Left ventricle myocardium inferior (tissue), 1 donor: Measurements from ENCODE around the gene ADPRH. TPM values are rescaled to one million over a fixed set of nuclear protein-coding genes. Genes with fewer than 3 reads are reported as not detected.
A peak's percentile ranks its signal among the peaks of the same experiment; 100 is the strongest.

Experiments
- DNase-seq: peaks from one replicate; pipeline ENCODE4 v3.0.0-alpha.2; 2020
- H3K27ac ChIP-seq: fragments of 200-600 bp; replicated peaks from 2 replicates; pipeline ENCODE4 v1.8.0; 2021
- H3K27me3 ChIP-seq: fragments of 200-600 bp; 2 replicates; pipeline ENCODE4 v1.8.0; 2021; ENCODE audit warnings: low read depth
- H3K36me3 ChIP-seq: fragments of 200-600 bp; 2 replicates; pipeline ENCODE4 v1.8.0; 2021
- H3K4me1 ChIP-seq: fragments of 200-600 bp; 2 replicates; pipeline ENCODE4 v1.8.0; 2021
- H3K4me3 ChIP-seq: fragments of 200-600 bp; 2 replicates; pipeline ENCODE4 v1.8.0; 2021; ENCODE audit warnings: mild to moderate bottlenecking, moderate library complexity
- H3K9me3 ChIP-seq: fragments of 200-600 bp; replicated peaks from 2 replicates; pipeline ENCODE4 v1.8.0; 2021
- intact Hi-C: fragments of 100-400 bp; cut with micrococcal nuclease; formaldehyde crosslinking; loops from one replicate; pipeline ENCODE4 v1.11.0; 2022
- long read RNA-seq: library from polyadenylated mRNA; unstranded; transcript quantifications from one replicate; pipeline ENCODE4 v2.0.0, GENCODE V29; 2021
- total RNA-seq: library from RNA; stranded (reverse); fragmentation: NEBNext Ultra II Directional; extraction: Animal tissue kit (Norgen Biotek cat#: 25700); gene quantifications from one replicate; pipeline ENCODE4 v1.2.1, GENCODE V29; 2021
- TF ChIP-seq, protein P1 (sequence below): fragments of 200-600 bp; IDR thresholded peaks from 2 replicates; pipeline ENCODE4 v1.8.0; 2021; ENCODE audit warnings: antibody characterized with exemption, mild to moderate bottlenecking, borderline replicate concordance
- donor health status: DM: no; HTN: yes; CAD: no; lungs with severe emphysema.

ADPRH gene
- 9.8 TPM for total RNA-seq
- long read RNA-seq, transcript ADPRH-205 (4 exons, 1,501 nt): minor isoform, 17 of 43 reads
- long read RNA-seq, transcript ADPRH-201 (5 exons, 3,439 nt): major isoform, 21 of 43 reads
- long read RNA-seq, partial matches to known transcripts: 0 of 43 reads
- long read RNA-seq, other reads (novel, unspliced or antisense): 3 of 43 reads

DNA sequence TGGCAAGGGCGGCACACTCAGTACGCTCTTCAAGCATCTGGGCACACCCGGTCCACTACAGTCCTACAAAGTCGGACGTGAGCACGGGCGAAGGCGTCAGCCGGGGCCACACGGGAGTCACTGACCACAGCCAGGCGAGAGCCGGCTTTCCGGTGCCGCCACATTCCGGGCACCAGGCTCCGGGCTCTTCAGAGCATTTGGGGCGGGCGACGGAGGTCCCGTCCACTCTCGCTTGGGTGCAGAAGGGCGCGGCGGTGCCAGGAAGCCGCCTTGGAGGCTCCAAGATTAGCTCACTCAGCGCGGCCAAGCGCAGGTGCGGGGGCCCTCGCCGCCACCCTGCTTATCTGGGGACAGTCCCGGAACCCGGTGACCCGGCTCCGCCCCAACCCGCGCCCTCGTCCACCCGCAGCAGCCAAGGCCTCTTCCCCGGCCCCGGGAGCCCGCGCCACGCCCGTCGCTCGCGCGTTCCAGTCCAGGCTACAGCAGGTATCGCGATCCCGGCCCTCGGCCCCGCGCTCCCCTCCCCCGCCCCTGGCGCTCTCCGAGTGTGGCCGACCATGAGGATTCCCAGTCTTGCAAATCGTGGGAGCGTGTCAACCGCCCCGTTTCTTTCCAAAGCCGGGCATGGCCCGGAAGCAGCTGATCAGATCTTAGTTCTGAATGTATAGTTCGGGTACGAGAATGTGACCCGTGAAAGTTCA, at the start of gene ADPRH:
Gene ADPRH (plus strand): TSS at position 127 of the 701 bp plus-strand sequence. CDS start 2,678 bp downstream, outside the sequence.
- Histone ChIP-seq H3K36me3 (peaks cover 4% of the 10 kb centered on the region), H3K27me3 (no peaks in the 10 kb centered on the region), H3K9me3 (no peaks in the 10 kb centered on the region), H3K27ac (peak within 1 kb of the TSS; percentile 97), H3K4me1 (peaks cover 25% of the 10 kb centered on the region), H3K4me3 (peak within 1 kb of the TSS; percentile 72)
- intact Hi-C loops: loop anchor here (5.0 to 10.0 kb wide), 2 partner anchors 68 to 95 kb away; partner anchors contain the start of gene COX17
- TF ChIP-seq, protein P1, sequence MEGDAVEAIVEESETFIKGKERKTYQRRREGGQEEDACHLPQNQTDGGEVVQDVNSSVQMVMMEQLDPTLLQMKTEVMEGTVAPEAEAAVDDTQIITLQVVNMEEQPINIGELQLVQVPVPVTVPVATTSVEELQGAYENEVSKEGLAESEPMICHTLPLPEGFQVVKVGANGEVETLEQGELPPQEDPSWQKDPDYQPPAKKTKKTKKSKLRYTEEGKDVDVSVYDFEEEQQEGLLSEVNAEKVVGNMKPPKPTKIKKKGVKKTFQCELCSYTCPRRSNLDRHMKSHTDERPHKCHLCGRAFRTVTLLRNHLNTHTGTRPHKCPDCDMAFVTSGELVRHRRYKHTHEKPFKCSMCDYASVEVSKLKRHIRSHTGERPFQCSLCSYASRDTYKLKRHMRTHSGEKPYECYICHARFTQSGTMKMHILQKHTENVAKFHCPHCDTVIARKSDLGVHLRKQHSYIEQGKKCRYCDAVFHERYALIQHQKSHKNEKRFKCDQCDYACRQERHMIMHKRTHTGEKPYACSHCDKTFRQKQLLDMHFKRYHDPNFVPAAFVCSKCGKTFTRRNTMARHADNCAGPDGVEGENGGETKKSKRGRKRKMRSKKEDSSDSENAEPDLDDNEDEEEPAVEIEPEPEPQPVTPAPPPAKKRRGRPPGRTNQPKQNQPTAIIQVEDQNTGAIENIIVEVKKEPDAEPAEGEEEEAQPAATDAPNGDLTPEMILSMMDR: no peak
- DNase-seq: peak; percentile 89

DNA sequence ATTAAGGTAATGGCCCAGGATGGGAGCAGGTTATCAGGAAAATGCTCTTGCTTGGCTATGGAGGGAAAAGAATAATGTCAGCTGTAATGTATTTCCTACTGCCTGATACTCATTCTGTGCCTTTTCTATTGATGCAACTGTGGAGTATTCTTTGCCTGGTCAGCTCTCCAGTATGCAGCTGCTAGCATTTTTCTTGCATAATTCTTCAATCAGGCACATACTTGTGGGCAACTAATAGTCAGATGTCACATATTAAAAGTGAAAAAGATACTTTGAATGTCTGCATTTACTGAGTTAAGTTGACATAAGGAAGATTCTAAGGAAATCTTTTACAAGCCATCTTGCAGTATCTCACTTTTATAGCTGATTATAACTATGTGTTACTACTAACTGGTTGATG, 49.4 kb upstream of the ADPRH start:
- Histone ChIP-seq H3K27me3 (no peaks in the 10 kb centered on the region), H3K36me3 (peaks cover 12% of the 10 kb centered on the region), H3K9me3 (no peaks in the 10 kb centered on the region), H3K27ac (no peak overlapping the region), H3K4me3 (no peak overlapping the region), H3K4me1 (peaks cover 4% of the 10 kb centered on the region)
- intact Hi-C loops: loop anchor here (10.0 kb wide), 1 partner anchor 155 kb away; no protein-coding TSS in a partner anchor
- no peak for DNase-seq
- TF ChIP-seq, protein P1: no peak

DNA sequence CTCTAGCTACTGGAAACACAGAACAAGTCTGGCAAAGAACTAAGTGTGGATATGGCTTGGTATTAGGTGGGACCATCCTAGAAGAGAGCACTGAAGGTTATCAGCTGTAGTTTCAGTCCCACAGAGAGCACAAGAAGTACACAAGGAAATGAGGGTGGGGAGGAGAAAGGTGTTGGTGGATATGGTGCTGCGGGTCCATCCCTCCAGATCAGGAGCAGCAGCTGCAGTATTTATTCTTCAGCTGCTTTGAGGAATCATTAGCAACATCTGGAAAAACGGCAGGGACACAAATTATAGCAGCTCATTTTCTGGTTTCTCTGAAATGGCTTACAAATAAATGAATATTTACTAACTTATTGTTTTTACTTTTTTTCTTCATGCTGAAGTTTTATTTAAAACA, 48.8 kb upstream of the ADPRH start:
- H3K36me3 ChIP-seq: peaks cover 9% of the 10 kb centered on the region
- no peak for DNase-seq
- no peaks in the 10 kb centered on the region for H3K9me3 ChIP-seq
- no peak overlapping the region for H3K4me3 ChIP-seq
- H3K4me1 ChIP-seq: no peaks in the 10 kb centered on the region
- H3K27me3 ChIP-seq: no peaks in the 10 kb centered on the region
- H3K27ac ChIP-seq: no peak overlapping the region
- intact Hi-C loops: no loop called here
- TF ChIP-seq, protein P1: no peak

DNA sequence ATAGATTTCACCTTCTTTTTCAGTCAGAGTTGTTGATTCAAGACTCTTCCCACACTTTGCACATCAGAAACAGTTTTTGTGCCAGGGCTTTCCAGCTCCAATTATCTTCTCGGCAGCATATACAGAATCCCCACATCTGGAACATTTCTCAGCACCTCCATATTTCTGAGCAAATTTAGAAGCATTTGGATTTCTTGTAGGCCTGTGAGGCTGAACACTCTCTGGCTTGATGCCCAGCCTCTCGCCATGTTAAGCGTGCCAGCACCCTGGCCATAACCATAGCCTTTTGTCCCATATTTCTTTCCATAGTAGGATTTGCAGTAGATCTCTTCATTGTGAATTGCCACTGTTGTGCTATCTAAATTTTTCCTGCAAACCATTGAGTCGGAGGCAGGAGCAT, 48.1 kb upstream of the ADPRH start:
- Histone ChIP-seq H3K36me3 (peaks cover 5% of the 10 kb centered on the region), H3K4me3 (no peak overlapping the region), H3K27me3 (no peaks in the 10 kb centered on the region), H3K27ac (no peak overlapping the region), H3K9me3 (no peaks in the 10 kb centered on the region), H3K4me1 (no peaks in the 10 kb centered on the region)
- intact Hi-C loops: no loop called here
- TF ChIP-seq, protein P1: no peak
- no peak for DNase-seq

DNA sequence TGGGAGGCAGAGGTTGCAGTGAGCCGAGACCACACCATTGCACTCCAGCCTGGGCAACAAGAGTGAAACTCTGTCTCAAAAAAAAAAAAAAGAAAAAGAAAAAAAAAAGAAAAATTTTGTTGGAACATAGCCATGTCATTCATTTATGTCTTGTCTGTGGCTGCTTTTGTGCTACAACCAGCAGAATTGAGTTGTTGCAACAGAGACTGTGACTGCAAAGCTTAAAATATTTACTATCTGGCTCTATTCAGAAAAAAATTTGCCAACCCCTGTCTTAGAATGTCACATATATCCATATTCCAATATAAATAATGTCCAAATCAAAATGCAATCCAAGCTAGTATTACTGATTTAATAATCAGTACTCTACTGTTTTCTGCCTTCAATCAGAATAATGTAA, 45.0 kb upstream of the ADPRH start:
- TF ChIP-seq, protein P1: no peak
- DNase-seq: no peak
- intact Hi-C loops: no loop called here
- H3K27ac ChIP-seq: no peak overlapping the region
- no peak overlapping the region for H3K4me3 ChIP-seq
- no peaks in the 10 kb centered on the region for H3K4me1 ChIP-seq
- H3K36me3 ChIP-seq: no peaks in the 10 kb centered on the region
- H3K9me3 ChIP-seq: no peaks in the 10 kb centered on the region
- no peaks in the 10 kb centered on the region for H3K27me3 ChIP-seq
